HL-60 (cell line): ENCODE results near the gene EML6.

Experiments used
- POLR2AphosphoS5 ChIP-seq: IDR thresholded peaks from 2 replicates; pipeline ENCODE4 v1.6.1; 2012; ENCODE audit warnings: low read depth
- REST ChIP-seq: IDR thresholded peaks from 2 replicates; pipeline ENCODE4 v1.6.1; 2012; ENCODE audit warnings: low read depth; ENCODE audit not compliant: insufficient replicate concordance
- SPI1 ChIP-seq: IDR thresholded peaks from 2 replicates; pipeline ENCODE4 v1.6.1; 2012; ENCODE audit warnings: low read depth, mild to moderate bottlenecking, borderline replicate concordance
- TF ChIP-seq, protein P1 (sequence below): IDR thresholded peaks from one replicate; pipeline ENCODE4 v1.5.1; 2011; ENCODE audit warnings: low read length, control low read depth, inconsistent platforms; ENCODE audit not compliant: insufficient read depth

DNA sequence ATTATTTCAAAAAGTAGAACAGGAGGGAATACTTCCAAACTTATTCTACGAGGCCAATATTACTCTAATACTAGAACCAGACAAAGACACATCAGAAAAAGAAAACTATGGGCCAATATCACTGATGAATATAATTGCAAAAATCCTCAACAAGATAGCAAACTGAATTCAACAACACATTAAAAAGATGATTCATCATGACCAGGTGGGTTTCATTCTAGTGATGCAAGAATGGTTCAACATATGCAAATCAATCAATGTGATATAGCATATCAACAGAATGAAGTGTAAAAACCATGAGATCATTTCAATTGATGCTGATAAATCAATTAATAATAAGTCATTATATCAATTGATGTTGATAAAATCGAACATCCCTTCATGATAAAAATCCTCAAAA is 22.4 kb upstream of the EML6 start:
- TF ChIP-seq, protein P1, sequence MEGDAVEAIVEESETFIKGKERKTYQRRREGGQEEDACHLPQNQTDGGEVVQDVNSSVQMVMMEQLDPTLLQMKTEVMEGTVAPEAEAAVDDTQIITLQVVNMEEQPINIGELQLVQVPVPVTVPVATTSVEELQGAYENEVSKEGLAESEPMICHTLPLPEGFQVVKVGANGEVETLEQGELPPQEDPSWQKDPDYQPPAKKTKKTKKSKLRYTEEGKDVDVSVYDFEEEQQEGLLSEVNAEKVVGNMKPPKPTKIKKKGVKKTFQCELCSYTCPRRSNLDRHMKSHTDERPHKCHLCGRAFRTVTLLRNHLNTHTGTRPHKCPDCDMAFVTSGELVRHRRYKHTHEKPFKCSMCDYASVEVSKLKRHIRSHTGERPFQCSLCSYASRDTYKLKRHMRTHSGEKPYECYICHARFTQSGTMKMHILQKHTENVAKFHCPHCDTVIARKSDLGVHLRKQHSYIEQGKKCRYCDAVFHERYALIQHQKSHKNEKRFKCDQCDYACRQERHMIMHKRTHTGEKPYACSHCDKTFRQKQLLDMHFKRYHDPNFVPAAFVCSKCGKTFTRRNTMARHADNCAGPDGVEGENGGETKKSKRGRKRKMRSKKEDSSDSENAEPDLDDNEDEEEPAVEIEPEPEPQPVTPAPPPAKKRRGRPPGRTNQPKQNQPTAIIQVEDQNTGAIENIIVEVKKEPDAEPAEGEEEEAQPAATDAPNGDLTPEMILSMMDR, result no peak
- no peak for TF ChIP-seq SPI1
- no peak for TF ChIP-seq REST
- no peak for TF ChIP-seq POLR2AphosphoS5
